ENCODE measurements around the gene RAET1E.
"Not testable (repeated sequence)": the region's sequence is repeated elsewhere in the genome, so short reads cannot be mapped to it uniquely, and the experiment has no call there.

The RAET1E gene

DNA sequence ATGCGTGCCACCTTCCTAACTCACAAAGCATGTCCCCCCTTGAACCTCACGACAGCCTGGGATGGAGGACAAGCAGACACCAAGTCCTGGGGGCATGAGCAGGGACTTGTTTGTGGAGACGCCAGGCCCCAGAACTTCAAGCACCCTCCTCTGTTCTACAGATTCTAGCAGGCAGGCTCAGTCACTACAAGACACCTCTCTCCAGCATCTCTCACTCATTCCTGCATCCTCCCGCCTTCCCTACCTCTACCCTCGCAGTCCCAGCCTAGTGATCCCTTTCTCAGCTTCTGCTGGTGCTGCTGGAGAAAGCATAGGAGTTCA lies 37.4 kb downstream of the RAET1E start:
- no peak for DNase-seq

DNA sequence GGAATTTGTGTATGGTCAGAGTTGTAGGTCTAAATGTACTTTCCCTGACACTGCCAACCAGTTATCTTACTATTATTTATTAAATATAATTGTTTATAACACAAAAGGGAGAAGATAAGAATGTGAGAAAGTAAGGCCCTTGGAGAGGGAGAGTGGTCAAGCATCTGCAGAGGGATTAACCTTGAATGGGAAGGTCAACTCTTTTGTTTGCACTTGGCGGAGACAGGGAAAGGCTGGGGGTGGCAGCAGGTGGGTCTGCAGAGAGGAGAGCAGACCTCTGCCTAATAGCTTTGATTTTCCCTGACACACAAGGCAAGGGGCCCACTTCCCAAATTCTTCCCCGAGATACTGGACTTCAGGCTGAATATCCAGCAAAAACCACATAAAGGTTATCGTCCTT lies 38.0 kb downstream of the RAET1E start:
- DNase-seq, result no peak

DNA sequence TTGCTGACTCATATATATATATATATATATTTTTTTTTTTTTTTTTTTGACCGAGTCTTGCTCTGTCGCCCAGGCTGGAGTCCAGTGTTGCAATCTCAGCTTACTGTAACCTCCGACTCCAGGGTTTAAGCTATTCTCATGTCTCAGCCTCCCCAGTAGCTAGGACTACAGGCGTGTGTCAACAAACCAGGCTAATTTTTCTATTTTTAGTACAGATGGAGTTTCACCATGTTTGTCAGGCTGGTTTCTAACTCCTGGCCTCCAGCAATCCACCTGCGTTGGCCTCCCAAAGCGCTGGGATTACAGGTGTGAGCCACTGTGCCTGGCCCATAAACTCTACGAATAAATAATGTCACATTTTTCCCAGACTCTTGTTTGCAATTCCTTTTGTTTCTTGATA lies 38.5 kb downstream of the RAET1E start:
- DNase-seq, result peak; percentile 59

DNA sequence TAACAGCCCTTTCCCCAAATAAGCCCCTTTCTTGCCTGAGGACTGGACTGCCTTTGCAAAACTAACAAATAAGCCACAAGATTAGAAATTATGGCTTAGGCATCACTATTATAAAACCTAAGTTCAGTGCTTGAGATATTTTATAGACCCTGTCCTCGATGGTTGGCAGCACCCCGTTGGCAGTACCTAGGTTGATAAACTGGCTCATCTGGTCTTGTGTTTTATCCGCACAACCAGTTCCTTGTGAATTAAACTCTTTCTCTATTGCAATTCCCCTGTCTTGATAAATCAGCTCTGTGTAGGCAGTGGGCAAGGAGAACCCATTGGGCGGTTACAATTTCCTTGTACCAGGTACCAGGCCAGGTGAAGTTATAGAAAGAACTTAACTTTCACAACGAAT lies 40.4 kb downstream of the RAET1E start:
- no peak for DNase-seq

DNA sequence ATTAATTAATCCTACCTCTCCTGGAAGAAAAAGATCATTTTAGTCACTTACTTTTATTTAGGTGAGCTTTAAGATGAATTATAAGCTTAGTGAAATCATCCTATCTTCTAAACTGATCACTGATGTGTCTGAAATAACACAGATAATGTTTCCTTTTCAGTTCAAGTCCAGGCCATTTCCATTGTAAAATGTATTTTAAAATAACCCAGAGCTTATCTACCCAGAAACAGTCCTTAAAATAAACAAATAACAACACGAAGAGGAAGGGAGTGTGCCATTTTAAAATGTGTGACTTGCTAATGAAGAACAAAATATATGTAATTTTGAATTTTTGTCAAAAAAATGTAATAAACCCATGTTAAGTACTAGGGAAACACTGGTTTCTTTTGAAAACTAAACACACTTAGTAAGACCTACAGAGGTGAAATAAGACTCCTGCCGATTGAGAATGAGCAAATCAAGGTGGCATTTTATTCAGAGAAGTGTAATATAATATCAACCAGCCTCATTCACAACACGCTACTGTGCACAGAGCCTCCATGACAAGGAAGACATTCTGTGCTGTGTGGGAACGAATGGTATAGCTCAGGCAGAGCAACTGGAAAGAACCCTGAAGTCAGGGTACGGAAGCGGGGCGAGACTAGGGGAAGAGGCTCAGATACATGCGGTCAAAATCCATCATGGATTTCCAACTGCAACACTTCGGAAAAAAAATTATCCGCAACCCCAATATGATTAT lies 41.5 kb downstream of the RAET1E start:
- DNase-seq, result no peak

DNA sequence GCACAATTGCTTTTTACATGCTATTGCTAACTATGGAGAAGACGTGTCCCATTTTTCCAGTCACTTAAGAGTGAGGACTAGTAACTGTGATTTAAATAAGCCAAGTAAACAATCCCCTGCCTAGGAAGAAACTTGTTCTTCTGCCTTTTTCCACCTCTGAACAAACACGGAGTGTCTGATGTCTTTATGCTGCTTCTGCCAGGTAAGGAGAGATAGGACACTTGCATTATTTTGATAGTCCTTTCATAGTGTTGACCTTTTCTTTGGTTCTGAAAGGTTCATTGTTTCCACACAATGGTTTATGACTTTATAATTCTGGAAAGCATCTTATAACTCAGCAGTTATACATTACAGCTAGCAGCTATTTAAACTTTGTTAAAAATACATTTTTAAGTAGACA lies 42.2 kb downstream of the RAET1E start:
- DNase-seq, result peak; percentile 9

DNA sequence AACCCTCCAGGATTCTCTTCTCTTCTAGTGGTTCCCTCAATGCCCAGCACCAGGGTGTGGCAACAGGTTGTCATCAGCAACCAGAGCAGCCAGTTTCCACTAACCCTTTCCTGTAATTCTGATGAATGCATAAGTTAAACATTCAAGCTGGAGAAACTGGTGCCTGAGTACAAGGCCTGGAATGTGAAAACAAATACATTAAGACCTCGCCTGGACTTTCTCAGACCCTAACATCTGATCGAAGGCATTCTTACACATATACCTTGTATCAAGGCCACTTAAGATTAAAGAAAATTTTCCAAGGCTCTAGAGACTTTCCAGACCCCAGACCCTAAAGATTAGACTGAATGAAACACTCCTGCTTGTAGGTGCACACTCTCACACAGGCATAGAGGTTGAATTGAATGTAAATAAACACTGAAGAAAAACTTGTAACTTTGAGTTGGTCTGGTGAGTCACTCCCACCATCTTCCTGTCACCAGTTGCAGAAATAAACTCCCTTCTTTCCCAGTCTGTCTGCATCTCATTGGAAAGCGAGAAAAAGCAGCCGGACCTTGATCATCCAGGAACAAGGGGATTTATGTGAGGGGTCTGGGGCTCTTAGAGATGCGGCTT lies 42.8 kb downstream of the RAET1E start:
- DNase-seq, result no peak

DNA sequence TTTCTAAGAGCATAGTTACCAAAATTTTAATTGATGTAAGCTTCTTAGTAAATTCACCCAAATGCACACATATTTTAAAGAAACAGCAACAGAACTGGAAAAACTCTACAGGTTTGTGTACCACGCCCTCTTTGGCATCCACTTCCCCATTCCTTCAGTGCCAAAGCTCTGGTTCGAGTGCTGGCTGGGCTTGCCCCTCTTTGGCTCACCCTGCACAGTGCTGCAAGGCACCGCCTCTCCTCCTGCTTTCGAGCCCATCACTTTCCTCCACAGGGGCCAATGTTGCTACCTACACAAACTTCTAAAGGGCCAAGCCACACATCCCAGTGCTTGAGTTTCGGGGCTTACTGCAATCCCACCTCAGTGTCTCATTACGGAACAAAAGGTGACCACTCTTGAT lies 43.4 kb downstream of the RAET1E start:
- no peak for DNase-seq

DNA sequence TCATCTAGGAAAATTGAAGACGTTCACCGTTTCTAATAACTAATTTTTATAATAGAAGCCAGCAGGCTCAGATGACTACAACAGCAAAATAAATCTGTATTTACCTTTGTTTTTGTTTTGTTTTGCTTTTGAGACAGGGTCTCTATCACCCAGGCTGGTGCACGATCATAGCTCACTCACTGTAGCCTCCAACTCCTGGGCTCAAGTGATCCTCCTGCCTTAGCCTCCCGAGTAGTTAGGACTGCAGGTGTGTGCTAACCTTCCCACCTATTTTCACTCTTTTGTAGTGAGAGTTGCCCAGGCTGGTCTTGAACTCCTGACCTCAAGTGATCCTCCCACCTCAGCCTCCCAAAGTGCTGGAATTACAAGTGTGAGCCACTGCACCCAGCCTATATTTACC lies 43.9 kb downstream of the RAET1E start:
- not testable (repeated sequence) for DNase-seq

DNA sequence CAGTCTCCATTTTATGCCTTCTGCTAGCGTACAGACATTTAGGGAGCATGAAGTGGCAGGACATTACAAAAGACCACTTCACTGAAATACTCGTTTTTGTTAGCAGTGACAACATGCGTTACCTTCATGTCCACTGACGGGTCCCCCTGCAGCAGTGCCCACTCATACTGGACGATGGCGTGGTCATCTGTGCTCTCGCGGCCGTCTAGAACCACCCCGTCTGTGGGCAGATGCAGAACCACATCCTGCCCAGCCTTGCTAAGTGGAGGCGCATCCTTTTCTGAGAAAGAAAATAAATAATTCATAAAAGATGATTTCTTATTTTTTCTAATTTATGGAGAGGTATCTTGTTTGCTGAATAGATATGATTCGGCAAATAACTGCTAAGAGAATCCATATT lies 45.0 kb downstream of the RAET1E start:
- DNase-seq, result no peak

DNA sequence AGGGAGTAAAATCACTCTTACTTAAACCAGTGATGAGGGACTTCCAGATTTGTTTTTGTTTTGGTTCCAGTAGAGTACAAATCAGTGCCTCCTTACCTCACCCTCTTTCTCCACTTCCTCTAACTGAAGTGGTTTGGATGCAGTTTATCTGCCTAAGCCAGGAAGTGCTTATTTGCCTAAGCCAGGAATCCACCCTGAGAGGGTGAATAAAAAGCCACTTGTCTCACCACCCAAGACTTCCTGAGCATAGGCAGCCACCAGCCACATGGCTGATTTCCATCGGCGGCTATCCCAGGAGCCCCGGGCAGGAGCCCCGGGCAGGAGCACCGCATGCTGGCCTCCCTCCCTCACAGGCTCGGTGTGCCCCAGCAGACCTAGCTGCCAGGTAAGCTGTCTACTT lies 45.7 kb downstream of the RAET1E start:
- peak; percentile 47 for DNase-seq

DNA sequence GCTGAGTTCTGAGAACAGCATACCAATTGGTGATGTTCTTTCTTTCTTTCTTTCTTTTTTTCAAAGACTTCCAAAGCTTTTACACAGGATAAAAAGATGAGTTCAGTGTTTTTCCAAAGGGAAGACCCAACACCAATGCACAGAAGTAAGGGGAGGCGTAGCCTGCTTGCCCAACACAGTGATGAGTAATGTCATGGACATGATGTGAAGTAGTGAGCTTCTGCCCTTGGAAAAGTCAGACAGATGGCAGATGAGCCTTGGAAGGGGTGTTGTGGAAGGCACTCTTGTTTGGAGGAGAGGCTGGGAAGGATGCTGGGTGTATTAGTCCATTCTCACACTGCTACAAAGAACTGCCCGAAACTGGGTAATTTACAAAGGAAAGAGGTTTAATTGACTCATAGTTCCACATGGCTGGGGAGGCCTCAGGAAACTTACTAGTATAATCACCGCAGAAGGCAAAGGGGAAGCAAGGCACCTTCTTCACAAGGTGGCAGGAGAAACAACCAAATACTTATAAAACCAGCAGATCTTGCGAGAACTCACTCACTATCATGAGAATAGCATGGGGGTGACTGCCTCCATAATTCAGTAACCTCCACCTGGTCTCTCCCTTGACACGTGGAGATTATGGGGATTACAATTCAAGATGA lies 46.3 kb downstream of the RAET1E start:
- no peak for DNase-seq

DNA sequence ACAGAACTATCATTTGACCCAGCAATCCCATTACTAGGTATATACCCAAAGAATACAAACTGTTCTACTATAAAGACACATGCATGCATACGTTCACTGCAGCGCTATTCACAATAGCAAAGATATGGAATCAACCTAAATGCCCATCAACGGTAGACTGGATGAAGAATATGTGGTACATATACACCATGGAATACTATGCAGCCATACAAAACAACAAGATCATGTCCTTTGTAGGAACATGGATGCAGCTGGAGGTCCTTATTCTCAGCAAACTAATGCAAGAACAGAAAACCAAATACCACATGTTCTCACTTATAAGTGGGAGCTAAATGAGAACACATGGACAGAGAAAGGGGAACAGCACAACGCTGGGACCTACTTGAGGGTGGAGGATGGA lies 49.6 kb downstream of the RAET1E start:
- not testable (repeated sequence) for DNase-seq

All from NCI-H345 (cell line).